ENCODE results near the gene RBM39. TPM values are rescaled to one million over a fixed set of nuclear protein-coding genes. Genes with fewer than 3 reads are reported as not detected.

The RBM39 gene
- total RNA-seq, 1 experiment from 2014 or later: 347 TPM

- Histone ChIP-seq H4K8ac (replicated peaks; ENCODE audit: insufficient read length, low read depth, low read length) (no peak overlapping the region), H3K56ac (ENCODE audit: insufficient read length, low read depth, low read length) (no peak overlapping the region), H2BK12ac (ENCODE audit: insufficient read length, low read depth, low read length) (no peak overlapping the region), H2AFZ (ENCODE audit: low read length) (no peak overlapping the region), H2AK5ac (ENCODE audit: insufficient read length, low read length) (no peak overlapping the region), H2BK15ac (ENCODE audit: low read depth, low read length) (no peak overlapping the region), H3K23me2 (ENCODE audit: insufficient read length, low read depth, low read length, poor library complexity, severe bottlenecking) (no peaks in the 10 kb centered on the region), H3K27me3 (ENCODE audit: insufficient read depth, low read length) (no peaks in the 10 kb centered on the region), H3K23ac (ENCODE audit: insufficient read length, low read depth, low read length) (no peak overlapping the region), H3K79me1 (ENCODE audit: insufficient read depth, low read depth, low read length, poor library complexity, severe bottlenecking) (no peaks in the 10 kb centered on the region), H3K18ac (ENCODE audit: insufficient read length, low read depth, low read length) (no peak overlapping the region), H3K4ac (ENCODE audit: low read depth, low read length) (no peak overlapping the region), H2BK20ac (ENCODE audit: low read depth, low read length, poor library complexity, severe bottlenecking) (no peak overlapping the region), H2BK5ac (ENCODE audit: insufficient read length, low read length) (no peak overlapping the region), H4K20me1 (ENCODE audit: control insufficient read depth, insufficient read depth, insufficient read length) (no peaks in the 10 kb centered on the region), H3K27ac (ENCODE audit: insufficient read length, low read depth, low read length) (no peak overlapping the region), H3K9ac (ENCODE audit: extremely low read depth, insufficient read length, low read length) (no peak overlapping the region), H3T11ph (ENCODE audit: low read length) (no peak overlapping the region), H3K4me2 (ENCODE audit: insufficient read depth, insufficient read length, low read length) (no peak overlapping the region), H3K9me3 (ENCODE audit: control insufficient read depth, low read depth, low read length) (no peaks in the 10 kb centered on the region), H4K5ac (ENCODE audit: insufficient read length, low read depth, low read length) (no peak overlapping the region), H3K4me1 (ENCODE audit: insufficient read depth, low read length) (no peaks in the 10 kb centered on the region), H4K91ac (ENCODE audit: insufficient read length, low read depth, low read length) (no peak overlapping the region), H2BK120ac (ENCODE audit: low read depth, low read length, poor library complexity, severe bottlenecking) (no peak overlapping the region), H3K14ac (ENCODE audit: insufficient read depth, low read length) (no peak overlapping the region), H3K79me2 (ENCODE audit: insufficient read depth, low read length) (no peaks in the 10 kb centered on the region)
- no CpG with 5 or more reads among the region's 1 CpG for WGBS (ENCODE audit: extremely low coverage, insufficient read length, low lambda C conversion rate)
- Mint-ChIP-seq H3K9me3 (no peaks in the 10 kb centered on the region), H3K36me3 (ENCODE audit: insufficient read depth in 1 of 3, low read depth in 3 of 3) (peaks cover 54 to 91% (median 90%) of the 10 kb centered on the region in 3 experiments; a peak in 6 of 7 replicates), H3K4me1 (peaks cover 3 to 7% of the 10 kb centered on the region in 2 experiments), H3K27me3 (ENCODE audit: low read depth) (no peaks in the 10 kb centered on the region), H3K27ac (peak overlapping the region in 2 of 3 experiments; percentile 76; a peak in 4 of 7 replicates), H3K4me3 (no peak overlapping the region; a peak in 1 of 5 replicates)
- no peak for TF ChIP-seq CTCF (conservative IDR thresholded peaks at IDR 0.05)
- no peak for DNase-seq
Observed at GRCh38 chr20:35709259-35709658, 32.8 kb downstream of the RBM39 start.

All from H9 (cell line).